Measurements from ENCODE around the gene PISD.

Gene PISD

GRCh38 chr22:31625661-31626426, 36.2 kb downstream of the PISD start:
- DNase-seq, result no peak

GRCh38 chr22:31625257-31625640, 36.8 kb downstream of the PISD start:
- no peak for DNase-seq

- no peak for DNase-seq
These were observed 38.3 kb downstream of the PISD start for GRCh38 chr22:31623592-31624304.

- no peak for DNase-seq
These were observed 39.0 kb downstream of the PISD start for GRCh38 chr22:31622980-31623379.

GRCh38 chr22:31621507-31622124, 40.4 kb downstream of the PISD start:
- no peak for DNase-seq

- no peak for DNase-seq
These were observed 41.1 kb downstream of the PISD start for GRCh38 chr22:31620756-31621480.

- no peak for DNase-seq
These were observed 42.3 kb downstream of the PISD start for GRCh38 chr22:31619611-31620300.

- DNase-seq, result no peak
These were observed 43.4 kb downstream of the PISD start for GRCh38 chr22:31618471-31619176.

- no peak for DNase-seq
These were observed 44.0 kb downstream of the PISD start for GRCh38 chr22:31618057-31618456.

- DNase-seq, result no peak
These were observed 45.6 kb downstream of the PISD start for GRCh38 chr22:31616315-31616980.

GRCh38 chr22:31615940-31616314, 46.1 kb downstream of the PISD start:
- DNase-seq, result no peak

GRCh38 chr22:31615491-31615860, 46.5 kb downstream of the PISD start:
- DNase-seq, result no peak

GRCh38 chr22:31614781-31615490, 47.1 kb downstream of the PISD start:
- DNase-seq, result no peak

GRCh38 chr22:31613904-31614296, 48.1 kb downstream of the PISD start:
- DNase-seq, result no peak

GRCh38 chr22:31613286-31613903, 48.6 kb downstream of the PISD start:
- DNase-seq, result no peak

GRCh38 chr22:31612891-31613285, 49.1 kb downstream of the PISD start:
- DNase-seq, result no peak

- DNase-seq, result no peak
These were observed 50.8 kb downstream of the PISD start for GRCh38 chr22:31611061-31611760.

- no peak for DNase-seq
These were observed 51.4 kb downstream of the PISD start for GRCh38 chr22:31610611-31611010.

- DNase-seq, result no peak
These were observed 52.3 kb downstream of the PISD start for GRCh38 chr22:31609716-31610115.

- DNase-seq, result no peak
These were observed 54.3 kb downstream of the PISD start for GRCh38 chr22:31607696-31608095.

Data from effector CD4-positive, alpha-beta T cell (primary cell).